OCI-LY1 (cell line): ENCODE results near the gene NEDD4L.

ENCODE experiments used
- EZH2 ChIP-seq: fragments of 200-600 bp; sonication (generic), shearing (Covaris generic); IDR thresholded peaks from 2 replicates; pipeline ENCODE4 v1.8.0; 2017; ENCODE audit warnings: borderline replicate concordance, mixed run types, mild to moderate bottlenecking, antibody characterized with exemption, low read length, moderate library complexity, mixed read lengths
- TF ChIP-seq, protein P1 (sequence below): fragments of 200-600 bp; sonication (generic), shearing (Covaris generic); IDR thresholded peaks from 2 replicates; pipeline ENCODE4 v1.5.1; 2017; ENCODE audit warnings: mild to moderate bottlenecking, antibody characterized with exemption, low read length, moderate library complexity, mixed read lengths

DNA sequence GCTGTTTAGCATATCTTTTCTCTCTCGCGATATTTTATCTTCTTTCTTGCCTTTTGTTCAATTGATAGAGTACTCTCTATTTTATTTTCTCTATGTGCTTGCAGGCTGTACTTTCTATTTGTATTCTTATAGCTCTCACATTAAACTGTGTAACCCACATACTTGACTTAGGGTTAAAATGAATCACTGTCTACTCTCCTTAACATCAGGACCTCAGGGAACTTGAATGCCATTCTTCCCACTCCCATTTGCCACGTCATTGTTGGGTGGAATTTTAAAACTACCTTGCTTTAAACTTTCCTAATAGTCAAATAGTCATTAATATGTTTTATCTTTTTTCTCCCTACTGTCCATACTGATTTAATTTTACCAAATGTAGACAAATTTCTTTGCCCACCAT lies 315.2 kb downstream of the NEDD4L start:
- TF ChIP-seq, protein P1, sequence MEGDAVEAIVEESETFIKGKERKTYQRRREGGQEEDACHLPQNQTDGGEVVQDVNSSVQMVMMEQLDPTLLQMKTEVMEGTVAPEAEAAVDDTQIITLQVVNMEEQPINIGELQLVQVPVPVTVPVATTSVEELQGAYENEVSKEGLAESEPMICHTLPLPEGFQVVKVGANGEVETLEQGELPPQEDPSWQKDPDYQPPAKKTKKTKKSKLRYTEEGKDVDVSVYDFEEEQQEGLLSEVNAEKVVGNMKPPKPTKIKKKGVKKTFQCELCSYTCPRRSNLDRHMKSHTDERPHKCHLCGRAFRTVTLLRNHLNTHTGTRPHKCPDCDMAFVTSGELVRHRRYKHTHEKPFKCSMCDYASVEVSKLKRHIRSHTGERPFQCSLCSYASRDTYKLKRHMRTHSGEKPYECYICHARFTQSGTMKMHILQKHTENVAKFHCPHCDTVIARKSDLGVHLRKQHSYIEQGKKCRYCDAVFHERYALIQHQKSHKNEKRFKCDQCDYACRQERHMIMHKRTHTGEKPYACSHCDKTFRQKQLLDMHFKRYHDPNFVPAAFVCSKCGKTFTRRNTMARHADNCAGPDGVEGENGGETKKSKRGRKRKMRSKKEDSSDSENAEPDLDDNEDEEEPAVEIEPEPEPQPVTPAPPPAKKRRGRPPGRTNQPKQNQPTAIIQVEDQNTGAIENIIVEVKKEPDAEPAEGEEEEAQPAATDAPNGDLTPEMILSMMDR: no peak
- no peak for TF ChIP-seq EZH2
